GM23338 (cell line): ENCODE results near the gene SFRP4. TPM values are rescaled to one million over a fixed set of nuclear protein-coding genes. Genes with fewer than 3 reads are reported as not detected.

Source experiments
- ATAC-seq: fragments of 200-7000 bp; cut with Tn5 transposase; 3 replicates; pipeline ENCODE4 v1.9.1; 2020
- DNase-seq: peaks from one replicate; pipeline ENCODE4 v3.0.0-alpha.2; 2015; ENCODE audit warnings: low spot score
- H2AFZ ChIP-seq: fragments of 200-600 bp; sonication (generic); 2 replicates; pipeline ENCODE4 v1.8.0; 2016; ENCODE audit warnings: antibody characterized with exemption, mild to moderate bottlenecking, moderate library complexity
- H3F3A ChIP-seq: fragments of 200-600 bp; sonication (generic); replicated peaks from 2 replicates; pipeline ENCODE4 v1.8.0; 2017; ENCODE audit warnings: antibody characterized with exemption, mixed run types, low read depth
- H3K27ac ChIP-seq: fragments of 200-600 bp; sonication (generic); 2 replicates; pipeline ENCODE4 v1.6.1; 2016; ENCODE audit warnings: low read depth
- H3K27me3 ChIP-seq: fragments of 200-600 bp; sonication (generic); 2 replicates; pipeline ENCODE4 v1.8.0; 2016; ENCODE audit warnings: mild to moderate bottlenecking, mixed run types, moderate library complexity; ENCODE audit not compliant: insufficient read depth
- H3K36me3 ChIP-seq: fragments of 200-600 bp; sonication (generic); 2 replicates; pipeline ENCODE4 v1.8.0; 2016; ENCODE audit warnings: mild to moderate bottlenecking; ENCODE audit not compliant: insufficient read depth
- H3K4me1 ChIP-seq: fragments of 200-600 bp; sonication (generic); 2 replicates; pipeline ENCODE4 v1.8.0; 2016; ENCODE audit warnings: mild to moderate bottlenecking, moderate library complexity; ENCODE audit not compliant: insufficient read depth
- H3K4me2 ChIP-seq: fragments of 200-600 bp; sonication (generic); 2 replicates; pipeline ENCODE4 v1.7.1; 2017; ENCODE audit warnings: mixed run types
- H3K4me3 ChIP-seq: fragments of 200-600 bp; sonication (generic); 2 replicates; pipeline ENCODE4 v1.6.1; 2016; ENCODE audit warnings: mixed run types
- H3K79me2 ChIP-seq: fragments of 200-600 bp; sonication (generic); replicated peaks from 2 replicates; pipeline ENCODE4 v1.8.0; 2017; ENCODE audit warnings: mild to moderate bottlenecking; ENCODE audit not compliant: insufficient read depth
- H3K9me2 ChIP-seq: fragments of 200-600 bp; sonication (generic); 2 replicates; pipeline ENCODE4 v1.8.0; 2017; ENCODE audit not compliant: insufficient read depth
- H4K20me1 ChIP-seq: fragments of 200-600 bp; sonication (generic); replicated peaks from 2 replicates; pipeline ENCODE4 v1.8.0; 2017; ENCODE audit warnings: mild to moderate bottlenecking; ENCODE audit not compliant: insufficient read depth
- H3K27ac Mint-ChIP-seq: 2 replicates; pipeline ENCODE4 v1.8.0; 2020; ENCODE audit warnings: inconsistent platforms, mild to moderate bottlenecking, moderate library complexity, mixed read lengths
- H3K27me3 Mint-ChIP-seq: 3 replicates; pipeline ENCODE4 v1.8.0; 2022; ENCODE audit warnings: low read depth, mild to moderate bottlenecking, moderate library complexity, mixed read lengths, inconsistent platforms; ENCODE audit not compliant: insufficient read depth, poor library complexity
- H3K36me3 Mint-ChIP-seq: 3 replicates; pipeline ENCODE4 v1.8.0; 2021; ENCODE audit warnings: low read depth, mild to moderate bottlenecking, inconsistent platforms, moderate library complexity, mixed read lengths
- H3K4me1 Mint-ChIP-seq: 3 replicates; pipeline ENCODE4 v1.8.0; 2020; ENCODE audit warnings: mild to moderate bottlenecking, inconsistent platforms, mixed read lengths
- H3K4me3 Mint-ChIP-seq: 3 replicates; pipeline ENCODE4 v1.8.0; 2021; ENCODE audit warnings: moderate library complexity, mild to moderate bottlenecking, inconsistent platforms, mixed read lengths
- H3K9me3 Mint-ChIP-seq: 3 replicates; pipeline ENCODE4 v1.8.0; 2020; ENCODE audit warnings: moderate library complexity, mild to moderate bottlenecking, inconsistent platforms, mixed read lengths
- CREB1 ChIP-seq: fragments of 250-450 bp; sonication (Bioruptor Pico); IDR thresholded peaks from 2 replicates; pipeline ENCODE4 v1.5.0; 2020; ENCODE audit warnings: low read depth, mild to moderate bottlenecking, moderate library complexity
- CTCF ChIP-seq, 2 experiments: fragments of 200-600 bp in 1 of 2; sonication (generic) in 1 of 2; conservative IDR thresholded peaks; 2 replicates each; pipeline versions ENCODE4 v1.5.1 to v1.6.1; 2016 to 2017; ENCODE audit warnings: antibody characterized with exemption in 2 of 2, low read depth in 2 of 2, mild to moderate bottlenecking in 2 of 2, moderate library complexity in 1 of 2
- EZH2 ChIP-seq: fragments of 200-600 bp; sonication (generic); IDR thresholded peaks from one replicate; pipeline ENCODE4 v1.8.0; 2017; ENCODE audit warnings: antibody characterized with exemption, mild to moderate bottlenecking, low read depth; ENCODE audit not compliant: unreplicated experiment
- EZH2phosphoT487 ChIP-seq: fragments of 200-600 bp; sonication (generic); IDR thresholded peaks from one replicate; pipeline ENCODE4 v1.8.1; 2018; ENCODE audit warnings: antibody characterized with exemption; ENCODE audit not compliant: unreplicated experiment
- JUNB ChIP-seq: IDR thresholded peaks from one replicate; pipeline ENCODE4 v1.6.1; 2016; ENCODE audit warnings: antibody characterized with exemption; ENCODE audit not compliant: unreplicated experiment
- POLR2AphosphoS5 ChIP-seq: IDR thresholded peaks from 2 replicates; pipeline ENCODE4 v1.6.1; 2016; ENCODE audit warnings: antibody characterized with exemption, low read depth
- REST ChIP-seq: IDR thresholded peaks from one replicate; pipeline ENCODE4 v1.6.1; 2018; ENCODE audit warnings: antibody characterized with exemption; ENCODE audit not compliant: unreplicated experiment
- ZNF114 ChIP-seq: fragments of 250-450 bp; sonication (Bioruptor Pico); IDR thresholded peaks from 2 replicates; pipeline ENCODE4 v1.5.0; 2020; ENCODE audit warnings: mild to moderate bottlenecking, moderate library complexity
- ZNF331 ChIP-seq: fragments of 250-450 bp; sonication (Bioruptor Pico); IDR thresholded peaks from 2 replicates; pipeline ENCODE4 v1.5.0; 2020; ENCODE audit warnings: low read depth, mild to moderate bottlenecking, moderate library complexity
- ZNF462 ChIP-seq: fragments of 250-450 bp; sonication (Bioruptor Pico); IDR thresholded peaks from 2 replicates; pipeline ENCODE4 v1.5.0; 2020; ENCODE audit warnings: mild to moderate bottlenecking, moderate library complexity
- polyA plus RNA-seq: library from polyadenylated mRNA; unstranded; fragments of >200 nt; fragmentation: Nextera tagmentation; extraction: Ambion mirVana; gene quantifications from 2 replicates; pipeline ENCODE4 v1.2.1, GENCODE V29; 2016
- total RNA-seq: library from RNA; depleted of rRNA; stranded (reverse); fragments of >200 nt; shearing (Covaris generic); gene quantifications from 2 replicates; pipeline ENCODE4 v1.2.3, GENCODE V29; 2014

The SFRP4 gene
- total and polyA plus RNA-seq, 2 experiments from 2014 or later: not detected

- H3K4me1 Mint-ChIP-seq: peaks cover 9% of the 10 kb centered on the region; the same call in 2 of the 3 replicates
- Histone ChIP-seq H3K4me1 (no peaks in the 10 kb centered on the region; the same call in 1 of the 2 replicates), H3K9me2 (no peaks in the 10 kb centered on the region), H3K36me3 (no peaks in the 10 kb centered on the region), H4K20me1 (0 out of 2 replicates have a peak, but pooled peaks cover 4% of the 10 kb centered on the region), H3K79me2 (no peaks in the 10 kb centered on the region), H3F3A (no peaks in the 10 kb centered on the region), H2AFZ (no peak overlapping the region), H3K4me2 (no peak overlapping the region), H3K4me3 (no peak overlapping the region), H3K27me3 (peaks cover 38% of the 10 kb centered on the region), H3K27ac (no peak overlapping the region)
- ATAC-seq (no peak), DNase-seq (no peak)
- TF ChIP-seq REST (no peak), JUNB (no peak), POLR2AphosphoS5 (no peak), ZNF462 (CRISPR knock-in tag) (no peak), CTCF (conservative IDR thresholded peaks at IDR 0.05; ENCODE audit: low read depth in 2 of 2) (no peak), ZNF114 (CRISPR knock-in tag) (no peak), EZH2phosphoT487 (no peak), EZH2 (no peak), ZNF331 (CRISPR knock-in tag) (no peak), CREB1 (no peak)
- no peak overlapping the region for H3K27ac Mint-ChIP-seq
- H3K9me3 Mint-ChIP-seq: no peaks in the 10 kb centered on the region
- H3K27me3 Mint-ChIP-seq: peaks cover 31% of the 10 kb centered on the region
- H3K36me3 Mint-ChIP-seq: no peaks in the 10 kb centered on the region
- H3K4me3 Mint-ChIP-seq: no peak overlapping the region
These were observed 3.9 kb downstream of the SFRP4 start for GRCh38 chr7:37912756-37913155.
